Central memory CD8-positive, alpha-beta T cell (primary cell): ENCODE measurements around the gene CHURC1.

Source experiments
- ATAC-seq: fragments of 150-1000 bp; cut with Tn5 transposase; replicated peaks from 2 replicates; pipeline ENCODE4 v1.10.0; 2022; ENCODE audit warnings: mild to moderate bottlenecking, moderate FRiP score, moderate number of reproducible peaks; ENCODE audit not compliant: poor library complexity, severe bottlenecking; ENCODE audit errors: extremely low read depth
- DNase-seq, 2 donors: peaks; one replicate each; pipeline ENCODE4 v3.0.0; 2021; ENCODE audit warnings: low spot score in 2 of 2
- H3K27ac Mint-ChIP-seq: one replicate; pipeline ENCODE4 v1.8.0; 2022; ENCODE audit warnings: low read depth, mild to moderate bottlenecking, moderate library complexity, mixed read lengths
- H3K27me3 Mint-ChIP-seq: one replicate; pipeline ENCODE4 v1.8.0; 2022; ENCODE audit warnings: mixed read lengths
- H3K36me3 Mint-ChIP-seq: one replicate; pipeline ENCODE4 v1.8.0; 2022; ENCODE audit warnings: mild to moderate bottlenecking, moderate library complexity, mixed read lengths; ENCODE audit not compliant: insufficient read depth
- H3K4me1 Mint-ChIP-seq: one replicate; pipeline ENCODE4 v1.8.0; 2022; ENCODE audit warnings: mixed read lengths
- H3K4me3 Mint-ChIP-seq: one replicate; pipeline ENCODE4 v1.8.0; 2022; ENCODE audit warnings: mild to moderate bottlenecking, moderate library complexity, mixed read lengths
- H3K9me3 Mint-ChIP-seq: one replicate; pipeline ENCODE4 v1.8.0; 2022; ENCODE audit warnings: mixed read lengths

The CHURC1 gene

GRCh38 chr14:64945431-64946178 lies 31.4 kb downstream of the CHURC1 start:
- no peak overlapping the region for H3K27ac Mint-ChIP-seq
- DNase-seq (no peak), ATAC-seq (no peak)
- no peak overlapping the region for H3K4me3 Mint-ChIP-seq
- no peaks in the 10 kb centered on the region for H3K27me3 Mint-ChIP-seq
- peaks cover 40% of the 10 kb centered on the region for H3K4me1 Mint-ChIP-seq
- H3K9me3 Mint-ChIP-seq: no peaks in the 10 kb centered on the region
- H3K36me3 Mint-ChIP-seq: peaks cover 4% of the 10 kb centered on the region

GRCh38 chr14:64946310-64947045 lies 32.2 kb downstream of the CHURC1 start:
- Mint-ChIP-seq H3K4me1 (peaks cover 40% of the 10 kb centered on the region), H3K4me3 (no peak overlapping the region), H3K36me3 (peaks cover 4% of the 10 kb centered on the region), H3K27me3 (no peaks in the 10 kb centered on the region), H3K9me3 (no peaks in the 10 kb centered on the region), H3K27ac (no peak overlapping the region)
- ATAC-seq (no peak), DNase-seq (no peak)

GRCh38 chr14:64947710-64948611 lies 33.7 kb downstream of the CHURC1 start:
- Mint-ChIP-seq H3K27me3 (no peaks in the 10 kb centered on the region), H3K36me3 (peaks cover 6% of the 10 kb centered on the region), H3K4me1 (peaks cover 36% of the 10 kb centered on the region), H3K9me3 (no peaks in the 10 kb centered on the region), H3K27ac (no peak overlapping the region), H3K4me3 (no peak overlapping the region)
- ATAC-seq (no peak), DNase-seq (no peak)

GRCh38 chr14:64948612-64949210 lies 34.5 kb downstream of the CHURC1 start:
- Mint-ChIP-seq H3K36me3 (peaks cover 6% of the 10 kb centered on the region), H3K4me1 (peaks cover 33% of the 10 kb centered on the region), H3K9me3 (no peaks in the 10 kb centered on the region), H3K4me3 (no peak overlapping the region), H3K27ac (no peak overlapping the region), H3K27me3 (no peaks in the 10 kb centered on the region)
- no peak for DNase-seq
- no peak for ATAC-seq

- no peak for DNase-seq
- Mint-ChIP-seq H3K9me3 (no peaks in the 10 kb centered on the region), H3K4me1 (peaks cover 29% of the 10 kb centered on the region), H3K27me3 (no peaks in the 10 kb centered on the region), H3K27ac (no peak overlapping the region), H3K36me3 (peaks cover 5% of the 10 kb centered on the region), H3K4me3 (no peak overlapping the region)
- no peak for ATAC-seq
Observed at GRCh38 chr14:64950889-64951288, 36.6 kb downstream of the CHURC1 start.

- no peaks in the 10 kb centered on the region for H3K27me3 Mint-ChIP-seq
- H3K9me3 Mint-ChIP-seq: no peaks in the 10 kb centered on the region
- H3K27ac Mint-ChIP-seq: no peak overlapping the region
- peaks cover 5% of the 10 kb centered on the region for H3K36me3 Mint-ChIP-seq
- ATAC-seq: no peak
- H3K4me3 Mint-ChIP-seq: no peak overlapping the region
- no peak for DNase-seq
- H3K4me1 Mint-ChIP-seq: peaks cover 29% of the 10 kb centered on the region
Observed at GRCh38 chr14:64951291-64951690, 37.0 kb downstream of the CHURC1 start.

GRCh38 chr14:64951724-64952123 lies 37.5 kb downstream of the CHURC1 start:
- H3K9me3 Mint-ChIP-seq: no peaks in the 10 kb centered on the region
- no peak overlapping the region for H3K27ac Mint-ChIP-seq
- H3K27me3 Mint-ChIP-seq: no peaks in the 10 kb centered on the region
- no peak for ATAC-seq
- peaks cover 5% of the 10 kb centered on the region for H3K36me3 Mint-ChIP-seq
- H3K4me3 Mint-ChIP-seq: no peak overlapping the region
- peaks cover 25% of the 10 kb centered on the region for H3K4me1 Mint-ChIP-seq
- DNase-seq: no peak

GRCh38 chr14:64952598-64953309 lies 38.5 kb downstream of the CHURC1 start:
- H3K27me3 Mint-ChIP-seq: no peaks in the 10 kb centered on the region
- H3K9me3 Mint-ChIP-seq: no peaks in the 10 kb centered on the region
- no peak overlapping the region for H3K27ac Mint-ChIP-seq
- H3K4me1 Mint-ChIP-seq: peaks cover 14% of the 10 kb centered on the region
- DNase-seq: no peak
- ATAC-seq: no peak
- no peak overlapping the region for H3K4me3 Mint-ChIP-seq
- H3K36me3 Mint-ChIP-seq: peaks cover 5% of the 10 kb centered on the region

GRCh38 chr14:64953310-64953654 lies 39.0 kb downstream of the CHURC1 start:
- peaks cover 7% of the 10 kb centered on the region for H3K36me3 Mint-ChIP-seq
- peaks cover 11% of the 10 kb centered on the region for H3K4me1 Mint-ChIP-seq
- ATAC-seq (no peak), DNase-seq (no peak)
- no peak overlapping the region for H3K4me3 Mint-ChIP-seq
- H3K27ac Mint-ChIP-seq: no peak overlapping the region
- no peaks in the 10 kb centered on the region for H3K27me3 Mint-ChIP-seq
- H3K9me3 Mint-ChIP-seq: no peaks in the 10 kb centered on the region

- Mint-ChIP-seq H3K27ac (no peak overlapping the region), H3K4me3 (no peak overlapping the region), H3K4me1 (peaks cover 11% of the 10 kb centered on the region), H3K9me3 (no peaks in the 10 kb centered on the region), H3K36me3 (peaks cover 7% of the 10 kb centered on the region), H3K27me3 (no peaks in the 10 kb centered on the region)
- ATAC-seq (no peak), DNase-seq (no peak)
Observed at GRCh38 chr14:64953661-64954060, 39.4 kb downstream of the CHURC1 start.

- no peaks in the 10 kb centered on the region for H3K27me3 Mint-ChIP-seq
- H3K36me3 Mint-ChIP-seq: peaks cover 7% of the 10 kb centered on the region
- no peak overlapping the region for H3K4me3 Mint-ChIP-seq
- no peak overlapping the region for H3K27ac Mint-ChIP-seq
- H3K4me1 Mint-ChIP-seq: peaks cover 11% of the 10 kb centered on the region
- ATAC-seq (no peak), DNase-seq (no peak)
- H3K9me3 Mint-ChIP-seq: no peaks in the 10 kb centered on the region
Observed at GRCh38 chr14:64954491-64955240, 40.4 kb downstream of the CHURC1 start.
